Eye (tissue), 1 donor: ENCODE data around the gene CDC20B.
A peak's percentile ranks its signal among the peaks of the same experiment; 100 is the strongest.
"Not testable (repeated sequence)": the region's sequence is repeated elsewhere in the genome, so short reads cannot be mapped to it uniquely, and the experiment has no call there.

Source experiments
- DNase-seq: peaks from one replicate; pipeline ENCODE4 v3.0.0-alpha.2; 2015

Gene CDC20B

GRCh38 chr5:55159763-55160492 is 13.0 kb downstream of the CDC20B start, which contains the start of gene GPX8:
TSS of gene GPX8 (plus strand) at chr5:55160171. CDS start at chr5:55160193, 22 bp downstream.
- peak; percentile 94 for DNase-seq

GRCh38 chr5:55154873-55155272 is 18.1 kb downstream of the CDC20B start:
- no peak for DNase-seq

GRCh38 chr5:55151923-55152842 is 20.8 kb downstream of the CDC20B start:
- no peak for DNase-seq

- DNase-seq, result no peak
Measured at GRCh38 chr5:55149308-55149795, 23.6 kb downstream of the CDC20B start.

GRCh38 chr5:55146543-55147151 is 26.3 kb downstream of the CDC20B start:
- DNase-seq, result peak; percentile 96

GRCh38 chr5:55146080-55146479 is 26.9 kb downstream of the CDC20B start:
- DNase-seq, result no peak

- DNase-seq, result no peak
Measured at GRCh38 chr5:55143624-55144023, 29.4 kb downstream of the CDC20B start.

- no peak for DNase-seq
Measured at GRCh38 chr5:55141945-55142690, 30.9 kb downstream of the CDC20B start.

GRCh38 chr5:55140908-55141665 is 31.9 kb downstream of the CDC20B start:
- no peak for DNase-seq

- no peak for DNase-seq
Measured at GRCh38 chr5:55136521-55136920, 36.5 kb downstream of the CDC20B start.

- DNase-seq, result no peak
Measured at GRCh38 chr5:55134053-55134722, 38.8 kb downstream of the CDC20B start.

GRCh38 chr5:55123365-55123764 is 49.6 kb downstream of the CDC20B start:
- no peak for DNase-seq

GRCh38 chr5:55114061-55114460 is 58.9 kb downstream of the CDC20B start:
- no peak for DNase-seq

GRCh38 chr5:55113327-55113726 is 59.6 kb downstream of the CDC20B start:
- no peak for DNase-seq

GRCh38 chr5:55110217-55110616 is 62.8 kb downstream of the CDC20B start:
- peak; percentile 79 for DNase-seq

GRCh38 chr5:55108661-55109060 is 64.3 kb downstream of the CDC20B start:
- DNase-seq, result no peak

GRCh38 chr5:55105976-55106375 is 67.0 kb downstream of the CDC20B start:
- not testable (repeated sequence) for DNase-seq

- no peak for DNase-seq
Measured at GRCh38 chr5:55104946-55105701, 67.9 kb downstream of the CDC20B start.

GRCh38 chr5:55104036-55104772 is 68.8 kb downstream of the CDC20B start:
- DNase-seq, result no peak

- DNase-seq, result no peak
Measured at GRCh38 chr5:55102348-55102747, 70.6 kb downstream of the CDC20B start, which contains the start of gene GZMA. TSS of gene GZMA (plus strand) at chr5:55102646. CDS start at chr5:55102683, 37 bp downstream.
